Ureter (tissue), 1 donor: Measurements from ENCODE around the gene BUB1. TPM values are rescaled to one million over a fixed set of nuclear protein-coding genes. Genes with fewer than 3 reads are reported as not detected.
"Not testable (repeated sequence)": the region's sequence is repeated elsewhere in the genome, so short reads cannot be mapped to it uniquely, and the experiment has no call there.

Source experiments
- DNase-seq: peaks from one replicate; pipeline ENCODE4 v3.0.0-alpha.2; 2020; ENCODE audit warnings: low spot score
- total RNA-seq: library from RNA; stranded (reverse); gene quantifications from one replicate; pipeline ENCODE4 v1.2.4, GENCODE V29; 2023
- donor health status: DM: yes; HTN: yes; CAD: no.

Gene BUB1
- total RNA-seq, 1 donor from 2014 or later, result 1.4 TPM

- not testable (repeated sequence) for DNase-seq
Observed at GRCh38 chr2:110602139-110602538, 75.7 kb downstream of the BUB1 start.

DNA sequence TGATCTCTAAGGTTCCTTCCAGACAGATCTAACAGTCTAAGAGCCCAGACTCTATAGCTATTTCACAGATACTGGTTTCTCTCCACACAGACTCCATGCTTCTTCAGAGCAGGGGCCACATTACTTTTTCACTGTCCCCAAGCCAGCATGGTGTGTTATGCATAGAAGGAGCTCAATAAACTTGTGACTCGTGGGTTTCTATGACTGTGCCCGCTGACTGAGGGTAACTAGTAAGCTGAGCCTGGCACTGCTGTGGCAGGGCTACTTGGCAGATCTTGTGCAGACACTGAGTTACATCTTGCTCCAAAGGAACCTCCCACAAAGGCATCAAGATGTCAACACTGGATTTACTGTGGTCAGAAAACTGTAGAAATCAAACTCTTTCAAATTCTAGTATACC lies 85.9 kb downstream of the BUB1 start:
- DNase-seq, result not testable (repeated sequence)

DNA sequence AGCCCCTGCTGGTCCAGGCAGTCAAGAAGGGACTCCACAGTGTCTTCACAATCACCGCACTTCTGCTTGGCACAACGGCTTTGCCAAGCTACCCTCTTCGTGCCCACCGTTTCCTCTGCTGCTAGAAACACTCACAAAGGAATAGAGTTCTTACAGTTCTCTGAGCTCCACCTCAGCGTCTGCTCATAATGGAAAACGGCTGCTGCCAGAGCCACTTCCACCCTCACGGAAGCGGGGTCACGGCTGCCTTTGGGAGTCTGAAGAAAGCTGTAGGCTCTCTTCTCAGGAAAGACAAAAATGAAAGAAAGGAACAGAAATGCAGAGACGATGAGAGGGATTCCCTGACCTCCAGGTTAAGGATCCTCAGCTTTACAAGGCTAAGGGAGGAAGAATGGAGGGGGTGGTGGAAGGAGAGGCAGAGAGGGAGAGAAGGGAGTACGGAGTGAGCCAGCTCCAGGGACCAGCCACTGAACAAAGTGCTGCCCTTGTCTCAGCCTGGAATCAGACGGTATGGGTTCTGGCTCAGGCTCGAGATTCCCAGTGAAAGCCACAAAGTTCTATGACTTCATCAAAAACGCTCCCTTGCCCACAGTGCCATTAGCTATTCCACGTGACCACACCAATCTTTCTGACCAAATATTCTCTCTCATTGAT lies 88.1 kb downstream of the BUB1 start:
- DNase-seq, result not testable (repeated sequence)

DNA sequence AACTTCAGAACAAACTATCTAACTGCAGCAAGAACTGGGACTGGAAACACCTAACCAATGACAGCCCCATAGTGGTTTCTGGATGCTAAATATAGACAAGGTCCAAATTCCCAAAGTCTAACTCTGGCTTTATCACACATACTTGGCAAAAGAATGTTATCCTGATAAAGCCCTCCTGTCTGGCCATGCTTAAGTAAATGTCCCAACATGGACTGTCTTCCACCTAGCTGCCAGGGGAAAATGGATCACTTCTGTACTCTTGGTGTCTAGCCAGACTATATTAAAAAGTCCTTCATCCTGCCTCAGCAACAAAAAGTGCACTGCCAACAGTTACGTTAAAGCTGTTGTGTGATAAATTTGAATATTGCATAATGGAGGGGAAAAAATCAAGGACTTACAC lies 89.3 kb downstream of the BUB1 start:
- not testable (repeated sequence) for DNase-seq

Other genes starting within 250 kb of the BUB1 start
- 1.6 TPM for gene LIMS4, start 205.2 kb downstream of the BUB1 start, total RNA-seq
- gene RGPD6, start 100.8 kb downstream of the BUB1 start, total RNA-seq, result 53.0 TPM
- 52.7 TPM for gene ACOXL, start 54.5 kb upstream of the BUB1 start, total RNA-seq